ENCODE data around the gene LZTR1.
"Not testable (repeated sequence)": the region's sequence is repeated elsewhere in the genome, so short reads cannot be mapped to it uniquely, and the experiment has no call there.

The LZTR1 gene

GRCh38 chr22:20997536-20998257 lies 15.6 kb downstream of the LZTR1 start:
- DNase-seq, result no peak

- no peak for DNase-seq
Observed at GRCh38 chr22:20998411-20999336, 16.6 kb downstream of the LZTR1 start.

- no peak for DNase-seq
Observed at GRCh38 chr22:20999350-21000206, 17.5 kb downstream of the LZTR1 start.

- DNase-seq, result no peak
Observed at GRCh38 chr22:21000207-21000986, 18.3 kb downstream of the LZTR1 start.

GRCh38 chr22:21000987-21001600 lies 19.0 kb downstream of the LZTR1 start:
- DNase-seq, result no peak

- peak; percentile 96 for DNase-seq
Observed at GRCh38 chr22:21001601-21002325, 19.7 kb downstream of the LZTR1 start, which contains the start of gene THAP7. THAP7 (minus strand) TSS chr22:21002118; CDS start chr22:21001911, 207 bp downstream.

GRCh38 chr22:21003782-21004181 lies 21.7 kb downstream of the LZTR1 start:
- no peak for DNase-seq

- not testable (repeated sequence) for DNase-seq
Observed at GRCh38 chr22:21009208-21009607, 27.1 kb downstream of the LZTR1 start.

- peak; percentile 33 for DNase-seq
Observed at GRCh38 chr22:21009638-21010425, 27.7 kb downstream of the LZTR1 start.

GRCh38 chr22:21010426-21011113 lies 28.5 kb downstream of the LZTR1 start:
- no peak for DNase-seq

- no peak for DNase-seq
Observed at GRCh38 chr22:21012446-21013407, 30.6 kb downstream of the LZTR1 start.

- no peak for DNase-seq
Observed at GRCh38 chr22:21013657-21014201, 31.6 kb downstream of the LZTR1 start.

GRCh38 chr22:21014202-21014725 lies 32.2 kb downstream of the LZTR1 start:
- peak; percentile 91 for DNase-seq

- DNase-seq, result no peak
Observed at GRCh38 chr22:21014726-21015465, 32.8 kb downstream of the LZTR1 start, which contains the start of gene P2RX6. P2RX6 (plus strand) TSS chr22:21015165; CDS start chr22:21015175, 10 bp downstream.

GRCh38 chr22:21015466-21016006 lies 33.4 kb downstream of the LZTR1 start:
- DNase-seq, result no peak
